Measurements from ENCODE around the gene ARHGAP15. TPM values are rescaled to one million over a fixed set of nuclear protein-coding genes. Genes with fewer than 3 reads are reported as not detected.

Gene ARHGAP15
- total and polyA plus RNA-seq, 12 donors, result 4.7 to 33.8 (median 10.4) TPM

DNA sequence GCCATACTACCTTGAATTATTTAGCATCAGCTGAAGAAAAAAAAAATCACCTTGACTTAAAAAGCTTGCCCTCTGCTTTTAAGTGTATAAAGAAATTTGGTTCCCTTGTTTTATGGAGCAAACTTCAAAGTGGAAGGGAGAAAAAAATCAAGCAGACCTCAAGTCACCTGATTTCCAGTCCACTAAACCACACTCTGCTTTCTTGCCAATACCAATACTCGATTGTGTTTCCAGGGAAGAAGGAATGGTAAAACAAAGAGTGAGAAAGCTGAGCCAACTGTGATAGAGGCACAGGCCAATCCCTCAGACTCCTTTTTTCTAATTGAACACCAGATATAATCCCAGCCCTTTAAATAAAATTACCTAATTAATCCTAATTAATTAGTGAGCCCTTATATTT, 587.3 kb downstream of the ARHGAP15 start:
- Histone ChIP-seq H3K27ac (no peak overlapping the region), H3K9me3 (replicated peaks in 1 of 3) (no peaks in the 10 kb centered on the region), H3K4me3 (no peak overlapping the region), H3K27me3 (no peaks in the 10 kb centered on the region), H3K36me3 (replicated peaks in 1 of 2) (no peaks in the 10 kb centered on the region), H3K4me1 (replicated peaks in 1 of 2) (peaks cover 0 to 5% of the 10 kb centered on the region in 2 donors)
- WGBS, 4 donors, result 41 to 65% (median 52%) methylated on average over 1 of the region's 1 CpG
- intact Hi-C loops (cut with DNase I), result no loop called here
- DNase-seq, result no peak
- TF ChIP-seq, protein P1, sequence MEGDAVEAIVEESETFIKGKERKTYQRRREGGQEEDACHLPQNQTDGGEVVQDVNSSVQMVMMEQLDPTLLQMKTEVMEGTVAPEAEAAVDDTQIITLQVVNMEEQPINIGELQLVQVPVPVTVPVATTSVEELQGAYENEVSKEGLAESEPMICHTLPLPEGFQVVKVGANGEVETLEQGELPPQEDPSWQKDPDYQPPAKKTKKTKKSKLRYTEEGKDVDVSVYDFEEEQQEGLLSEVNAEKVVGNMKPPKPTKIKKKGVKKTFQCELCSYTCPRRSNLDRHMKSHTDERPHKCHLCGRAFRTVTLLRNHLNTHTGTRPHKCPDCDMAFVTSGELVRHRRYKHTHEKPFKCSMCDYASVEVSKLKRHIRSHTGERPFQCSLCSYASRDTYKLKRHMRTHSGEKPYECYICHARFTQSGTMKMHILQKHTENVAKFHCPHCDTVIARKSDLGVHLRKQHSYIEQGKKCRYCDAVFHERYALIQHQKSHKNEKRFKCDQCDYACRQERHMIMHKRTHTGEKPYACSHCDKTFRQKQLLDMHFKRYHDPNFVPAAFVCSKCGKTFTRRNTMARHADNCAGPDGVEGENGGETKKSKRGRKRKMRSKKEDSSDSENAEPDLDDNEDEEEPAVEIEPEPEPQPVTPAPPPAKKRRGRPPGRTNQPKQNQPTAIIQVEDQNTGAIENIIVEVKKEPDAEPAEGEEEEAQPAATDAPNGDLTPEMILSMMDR (IDR thresholded peaks at IDR 0.05), result no peak
- TF ChIP-seq POLR2A (IDR thresholded peaks at IDR 0.05), result no peak

DNA sequence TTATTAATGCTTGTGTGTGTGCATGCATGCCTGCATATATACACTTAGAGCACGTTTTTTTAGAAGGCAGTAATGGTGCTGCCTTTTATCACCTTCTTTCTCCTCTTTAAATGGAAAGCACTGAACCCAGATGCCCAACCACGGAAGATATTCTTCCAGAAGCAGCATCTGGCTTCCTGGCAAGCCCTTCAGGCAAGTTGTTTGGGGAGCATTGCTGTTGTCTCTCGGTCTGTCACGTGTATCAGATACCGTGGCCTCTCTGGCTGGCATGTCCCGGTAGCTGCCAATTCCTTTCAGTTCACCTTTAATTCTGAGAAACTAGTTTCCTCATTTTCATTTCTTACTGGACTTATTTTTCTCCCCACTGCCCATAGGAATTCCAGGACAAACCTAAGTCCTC, 587.8 kb downstream of the ARHGAP15 start:
- H3K27ac ChIP-seq, result no peak overlapping the region
- H3K27me3 ChIP-seq, result no peaks in the 10 kb centered on the region
- peak in 1 of 7 donors; percentile 2 for DNase-seq
- peaks cover 0 to 5% of the 10 kb centered on the region in 2 donors for H3K4me1 ChIP-seq (replicated peaks in 1 of 2)
- 40 to 52% (median 48%) methylated on average over 6 of the region's 6 CpGs for WGBS, 4 donors
- no peaks in the 10 kb centered on the region for H3K9me3 ChIP-seq (replicated peaks in 1 of 3)
- no peak overlapping the region for H3K4me3 ChIP-seq
- TF ChIP-seq, protein P1 (IDR thresholded peaks at IDR 0.05), result no peak
- TF ChIP-seq POLR2A (IDR thresholded peaks at IDR 0.05), result no peak
- intact Hi-C loops (cut with DNase I), result no loop called here
- no peaks in the 10 kb centered on the region for H3K36me3 ChIP-seq (replicated peaks in 1 of 2)

DNA sequence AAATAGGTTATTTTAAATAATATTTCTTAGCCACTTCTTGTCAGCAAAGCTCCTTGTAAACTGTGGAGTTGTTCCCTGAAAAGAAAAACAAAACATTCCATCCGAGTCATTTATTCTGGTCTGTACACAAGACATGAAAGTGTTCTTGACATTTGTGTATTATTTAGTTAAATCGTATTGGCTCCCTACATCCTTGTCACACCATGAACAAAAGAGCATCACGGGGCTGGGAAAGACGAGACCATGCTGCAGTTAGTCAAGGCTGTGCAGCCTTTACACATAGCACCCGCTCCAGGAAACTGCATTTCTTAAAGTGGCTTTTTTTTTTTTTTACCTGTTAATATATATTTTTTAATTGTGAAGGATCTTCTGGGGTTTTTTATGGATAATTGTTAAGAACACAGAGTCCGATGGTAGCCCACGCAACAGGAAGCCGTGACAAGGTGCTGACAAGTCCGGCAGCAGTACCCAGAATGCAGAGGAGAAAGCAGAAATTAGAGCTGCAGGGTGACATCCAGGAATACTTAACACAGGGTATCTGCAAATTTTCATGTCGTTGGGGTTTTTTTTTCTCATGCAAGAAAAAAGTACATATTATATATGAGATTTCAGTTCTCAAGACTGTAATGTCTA, 588.4 kb downstream of the ARHGAP15 start:
- WGBS, 4 donors, result 42 to 49% (median 43%) methylated on average over 10 of the region's 10 CpGs
- Histone ChIP-seq H3K36me3 (replicated peaks in 1 of 2) (no peaks in the 10 kb centered on the region), H3K27ac (no peak overlapping the region), H3K9me3 (replicated peaks in 1 of 3) (no peaks in the 10 kb centered on the region), H3K27me3 (no peaks in the 10 kb centered on the region), H3K4me3 (no peak overlapping the region), H3K4me1 (replicated peaks in 1 of 2) (peaks cover 0 to 5% of the 10 kb centered on the region in 2 donors)
- intact Hi-C loops (cut with DNase I), result no loop called here
- no peak for DNase-seq
- TF ChIP-seq, protein P1 (IDR thresholded peaks at IDR 0.05), result no peak
- TF ChIP-seq POLR2A (IDR thresholded peaks at IDR 0.05), result no peak

DNA sequence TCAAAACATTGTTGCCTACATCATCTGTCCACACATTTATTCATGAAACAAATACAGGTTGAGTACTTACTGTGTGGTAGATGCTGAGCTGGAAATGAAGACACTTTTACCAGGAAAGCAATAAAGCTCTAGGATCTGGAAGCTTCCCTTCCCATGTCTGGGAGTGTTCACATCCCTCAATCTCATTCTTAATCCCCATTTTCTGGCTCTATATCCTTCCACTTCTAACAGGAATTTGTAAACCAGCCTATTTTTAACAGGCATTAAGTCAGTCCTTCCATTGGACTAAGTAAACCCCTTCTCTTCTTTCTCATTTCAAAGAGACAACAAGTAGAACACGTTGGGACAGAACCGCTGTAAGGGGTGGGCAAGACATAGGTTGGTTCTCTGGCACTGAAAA, 589.5 kb downstream of the ARHGAP15 start:
- Histone ChIP-seq H3K4me1 (replicated peaks in 1 of 2) (peaks cover 0 to 5% of the 10 kb centered on the region in 2 donors), H3K27ac (no peak overlapping the region), H3K36me3 (replicated peaks in 1 of 2) (no peaks in the 10 kb centered on the region), H3K4me3 (no peak overlapping the region), H3K27me3 (no peaks in the 10 kb centered on the region), H3K9me3 (replicated peaks in 1 of 3) (no peaks in the 10 kb centered on the region)
- 86 to 92% (median 89%) methylated on average over 2 of the region's 2 CpGs for WGBS, 4 donors
- intact Hi-C loops (cut with DNase I), result no loop called here
- DNase-seq, result no peak
- TF ChIP-seq POLR2A (IDR thresholded peaks at IDR 0.05), result no peak
- TF ChIP-seq, protein P1 (IDR thresholded peaks at IDR 0.05), result no peak

All from adrenal gland (tissue), 12 donors.